ENCODE data around the gene ZNF878. TPM values are rescaled to one million over a fixed set of nuclear protein-coding genes. Genes with fewer than 3 reads are reported as not detected.

The ZNF878 gene
- total and polyA plus RNA-seq, 2 of the 13 experiments (the other 11 are each of a cell fraction or from before 2014, with no cell fraction given): 0.46 to 5.2 TPM

GRCh38 chr19:12052497-12053169 lies at the start of gene ZNF878 (continued):
- TF ChIP-seq CEBPG (CRISPR knock-in tag; IDR thresholded peaks at IDR 0.05) (no peak), NFATC3 (CRISPR knock-in tag; IDR thresholded peaks at IDR 0.05) (no peak), POLR2AphosphoS2 (IDR thresholded peaks at IDR 0.05; ENCODE audit: low read depth, low read length) (no peak), IRF2 (CRISPR knock-in tag; IDR thresholded peaks at IDR 0.05) (peak; percentile 83), ZNF598 (CRISPR knock-in tag; IDR thresholded peaks at IDR 0.05; ENCODE audit: borderline replicate concordance) (no peak; the same call in 1 of the 2 replicates), KLF16 (CRISPR knock-in tag; IDR thresholded peaks at IDR 0.05) (peak in 1 of 2 experiments; percentile 92; a peak in 2 of 4 replicates), SMC3 (IDR thresholded peaks at IDR 0.05; ENCODE audit: low read length) (no peak), ZNF562 (CRISPR knock-in tag; IDR thresholded peaks at IDR 0.05; ENCODE audit: borderline replicate concordance) (no peak), NBN (conservative IDR thresholded peaks at IDR 0.05) (no peak), PBX2 (CRISPR knock-in tag; IDR thresholded peaks at IDR 0.05) (peak; percentile 87), MXD4 (CRISPR knock-in tag; IDR thresholded peaks at IDR 0.05) (0 out of 2 replicates have a peak, but pooled peaks have one; percentile 41), ZBTB44 (CRISPR knock-in tag; IDR thresholded peaks at IDR 0.05) (no peak), ADNP (CRISPR knock-in tag; IDR thresholded peaks at IDR 0.05) (0 out of 2 replicates have a peak, but pooled peaks have one; percentile 15), ARNTL (CRISPR knock-in tag; IDR thresholded peaks at IDR 0.05) (no peak), ZKSCAN5 (CRISPR knock-in tag; IDR thresholded peaks at IDR 0.05) (0 out of 2 replicates have a peak, but pooled peaks have one; percentile 58), TP53 (CRISPR knock-in tag; conservative IDR thresholded peaks at IDR 0.05) (peak; percentile 54; the same call in 1 of the 2 replicates), NKX3-1 (CRISPR knock-in tag; IDR thresholded peaks at IDR 0.05) (peak; percentile 71; the same call in 1 of the 2 replicates), TOE1 (CRISPR knock-in tag; IDR thresholded peaks at IDR 0.05) (0 out of 2 replicates have a peak, but pooled peaks have one; percentile 67), ZBTB39 (CRISPR knock-in tag; IDR thresholded peaks at IDR 0.05) (no peak), HOXA7 (CRISPR knock-in tag; IDR thresholded peaks at IDR 0.05) (no peak), ZNF354B (CRISPR knock-in tag; IDR thresholded peaks at IDR 0.05) (no peak), FIP1L1 (IDR thresholded peaks at IDR 0.05; ENCODE audit: borderline replicate concordance, insufficient read depth, low read depth, low read length) (no peak), ZNF619 (CRISPR knock-in tag; IDR thresholded peaks at IDR 0.05) (peak; percentile 83), ZNF775 (CRISPR knock-in tag; IDR thresholded peaks at IDR 0.05; ENCODE audit: borderline replicate concordance) (no peak; the same call in 1 of the 2 replicates), U2AF2 (IDR thresholded peaks at IDR 0.05; ENCODE audit: low read depth, low read length) (no peak), ZFP37 (CRISPR knock-in tag; IDR thresholded peaks at IDR 0.05; ENCODE audit: borderline replicate concordance) (no peak)
- TF ChIP-seq, protein P1, sequence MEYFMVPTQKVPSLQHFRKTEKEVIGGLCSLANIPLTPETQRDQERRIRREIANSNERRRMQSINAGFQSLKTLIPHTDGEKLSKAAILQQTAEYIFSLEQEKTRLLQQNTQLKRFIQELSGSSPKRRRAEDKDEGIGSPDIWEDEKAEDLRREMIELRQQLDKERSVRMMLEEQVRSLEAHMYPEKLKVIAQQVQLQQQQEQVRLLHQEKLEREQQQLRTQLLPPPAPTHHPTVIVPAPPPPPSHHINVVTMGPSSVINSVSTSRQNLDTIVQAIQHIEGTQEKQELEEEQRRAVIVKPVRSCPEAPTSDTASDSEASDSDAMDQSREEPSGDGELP (IDR thresholded peaks at IDR 0.05; ENCODE audit: borderline replicate concordance, low read depth): peak; percentile 26; the same call in 1 of the 2 replicates
